ENCODE results near the gene C9orf72.

Gene C9orf72

GRCh38 chr9:27537756-27538155 is 35.5 kb downstream of the C9orf72 start:
- DNase-seq = no peak

DNA sequence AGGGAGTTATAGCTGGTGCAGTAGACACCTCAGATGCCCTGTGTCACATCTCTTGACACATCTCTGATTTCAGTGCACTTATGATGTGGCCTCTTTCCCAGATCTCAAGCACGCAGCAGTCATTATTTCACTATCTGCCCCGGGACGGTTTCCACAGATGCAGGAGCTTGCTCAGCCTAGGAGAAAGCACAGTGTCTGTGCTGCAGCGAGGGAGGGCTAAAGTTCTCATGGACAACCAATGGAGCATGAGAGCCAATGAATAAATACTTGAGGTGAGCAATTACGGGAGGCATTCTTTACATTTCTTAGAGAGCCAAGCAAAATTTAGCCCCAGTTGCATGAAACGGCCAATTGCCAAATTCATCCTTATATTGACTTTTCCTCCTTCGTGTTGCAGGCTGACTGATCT is 36.2 kb downstream of the C9orf72 start:
- DNase-seq = no peak

DNA sequence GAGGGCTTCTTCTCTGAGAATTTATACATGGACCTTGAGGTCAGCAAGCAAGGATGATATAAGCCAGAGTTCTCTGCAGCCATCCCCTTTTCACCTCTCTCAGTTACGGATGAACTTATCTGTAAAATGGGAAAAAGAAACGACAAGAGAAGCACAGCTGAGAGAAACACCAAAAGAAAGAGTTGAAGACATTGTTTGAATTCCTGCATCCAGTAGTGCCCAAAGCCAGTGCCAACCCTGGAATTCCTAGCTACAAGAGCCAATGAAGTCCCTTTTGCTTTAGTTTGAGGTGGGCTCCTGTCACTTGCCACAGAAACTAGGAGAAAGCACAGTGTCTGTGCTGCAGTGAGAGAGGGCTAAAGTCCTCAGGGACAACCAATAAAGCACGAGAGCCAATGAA is 37.1 kb downstream of the C9orf72 start:
- DNase-seq = no peak

- DNase-seq = no peak
Observed at GRCh38 chr9:27535701-27536118, 37.6 kb downstream of the C9orf72 start.

- no peak for DNase-seq
Observed at GRCh38 chr9:27534658-27535209, 38.5 kb downstream of the C9orf72 start.

DNA sequence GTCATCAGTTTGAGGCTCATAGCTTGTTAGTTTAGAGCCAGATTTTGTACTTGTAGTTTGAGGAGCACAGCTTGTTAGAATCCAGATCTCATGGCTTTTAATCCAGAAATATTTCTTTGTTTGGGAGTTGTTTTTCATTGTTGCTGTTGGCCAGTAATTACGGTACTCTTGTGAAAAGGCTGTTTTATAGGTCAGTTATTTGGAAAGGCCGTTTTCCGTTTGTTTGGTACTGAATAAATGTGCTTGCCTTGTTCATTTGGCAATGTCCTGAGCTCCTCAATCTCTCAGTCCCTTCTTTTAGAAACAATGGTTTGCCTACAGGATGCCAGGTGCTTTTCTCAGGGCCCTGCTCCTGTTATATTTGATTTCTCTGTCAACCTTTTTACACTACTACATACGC is 39.1 kb downstream of the C9orf72 start:
- DNase-seq = no peak

DNA sequence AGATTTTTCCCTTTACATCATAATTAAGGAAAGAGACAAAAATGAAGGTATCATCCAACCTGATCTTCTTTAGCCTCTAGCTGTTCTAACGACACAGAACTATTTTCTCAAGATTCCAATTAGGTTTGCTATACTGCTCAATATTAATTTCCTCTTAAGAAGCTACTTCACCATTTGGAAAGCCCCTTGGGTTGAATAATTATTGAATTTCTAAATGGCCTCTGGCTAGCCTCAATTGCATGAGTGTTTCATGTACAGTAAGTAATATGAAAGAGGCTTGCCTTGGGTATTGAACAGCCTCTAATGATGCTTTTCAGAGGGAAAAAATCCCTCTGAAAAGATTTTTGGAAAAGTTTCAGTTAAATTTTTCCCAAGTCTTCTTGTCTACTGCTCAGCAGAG is 40.0 kb downstream of the C9orf72 start:
- no peak for DNase-seq

GRCh38 chr9:27532046-27532445 is 41.2 kb downstream of the C9orf72 start:
- DNase-seq = no peak

DNA sequence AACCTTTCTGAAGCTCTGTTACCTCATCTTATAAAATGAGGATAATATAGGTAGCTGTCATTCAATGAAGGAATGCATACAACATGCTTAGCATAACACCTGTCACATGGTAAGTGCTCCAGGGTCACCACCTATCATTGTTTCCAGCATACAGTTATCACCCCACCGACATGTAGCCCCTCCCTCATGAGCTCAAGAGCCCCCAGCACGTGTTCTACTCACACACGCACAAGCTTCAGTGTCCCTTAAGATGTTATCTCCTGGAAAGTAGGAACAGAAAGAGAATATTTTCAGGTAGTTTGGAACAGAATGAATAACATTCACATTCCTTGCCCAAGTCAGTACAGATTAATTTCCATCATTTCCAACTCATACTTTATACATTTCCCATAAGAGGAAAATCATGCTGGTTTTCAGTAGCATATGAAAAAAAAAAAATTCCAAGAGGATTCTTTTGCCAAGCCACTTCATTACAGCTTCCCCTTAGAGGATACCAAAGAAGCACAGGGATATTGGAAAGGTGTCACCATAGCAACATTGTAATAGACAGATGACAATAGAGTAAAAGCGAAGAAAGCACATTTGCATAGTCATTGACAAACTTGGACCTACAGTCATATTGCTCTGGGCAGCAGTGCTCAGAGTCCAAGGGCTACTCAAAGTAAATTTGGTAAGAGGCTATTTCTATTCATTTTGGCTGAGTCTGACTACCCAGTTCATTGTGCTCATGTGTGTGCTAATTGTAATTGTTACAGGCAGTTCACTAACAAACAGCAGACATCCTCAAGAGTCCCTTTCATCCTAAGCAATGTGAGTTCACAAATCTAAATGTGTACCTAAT is 42.1 kb downstream of the C9orf72 start:
- DNase-seq = no peak

DNA sequence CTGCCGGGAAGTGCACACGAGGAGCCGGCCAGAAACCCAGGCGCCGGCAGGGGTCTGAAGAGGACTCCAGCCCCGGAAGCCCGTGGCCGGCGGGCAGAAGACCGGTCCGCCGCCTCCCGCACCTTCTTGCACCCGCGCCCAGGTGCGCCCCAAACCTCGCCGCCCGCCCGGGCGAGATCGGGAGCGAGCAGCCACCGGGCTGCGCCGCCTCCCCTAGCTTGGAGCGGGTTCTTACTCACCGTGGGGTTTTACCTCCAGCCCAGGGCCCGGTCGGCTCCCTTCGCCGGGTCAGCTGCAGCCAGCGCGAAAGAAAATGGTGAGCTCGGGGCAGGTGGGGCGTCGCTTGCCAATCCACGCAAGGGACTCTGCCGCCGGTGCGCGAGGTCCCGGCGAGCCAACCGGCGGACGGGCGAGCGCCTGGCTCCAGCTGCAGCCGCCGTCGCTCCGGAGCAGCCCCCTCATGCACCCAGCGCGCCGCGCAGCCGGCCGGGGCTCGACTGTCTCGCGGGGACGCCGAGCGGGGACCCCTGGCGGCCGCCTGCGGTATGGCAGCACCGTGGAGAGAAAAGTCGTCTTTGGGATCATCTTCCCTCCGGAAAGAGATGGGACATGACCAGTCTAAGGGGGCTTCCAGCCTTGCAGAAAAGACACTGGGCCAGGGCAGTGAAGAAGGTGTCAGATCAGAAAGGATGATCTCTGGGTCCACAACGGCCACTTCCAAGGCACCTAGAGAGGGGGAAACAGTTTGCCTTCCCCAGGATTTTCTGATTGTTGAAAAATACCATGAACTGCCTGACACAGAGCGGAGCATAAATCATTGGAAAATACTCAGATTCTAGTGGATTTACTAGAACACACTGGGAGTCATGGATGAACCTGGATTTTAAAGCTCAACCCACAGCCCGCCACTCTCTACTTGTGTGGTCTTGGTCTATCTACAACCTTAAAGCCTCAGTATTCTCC is 43.7 kb downstream of the C9orf72 start, which contains the start of gene MOB3B:
Gene MOB3B (minus strand): TSS at position 499 of the 963 bp plus-strand sequence. CDS start 74,264 bp downstream, outside the sequence.
- peak; percentile 82 for DNase-seq

DNA sequence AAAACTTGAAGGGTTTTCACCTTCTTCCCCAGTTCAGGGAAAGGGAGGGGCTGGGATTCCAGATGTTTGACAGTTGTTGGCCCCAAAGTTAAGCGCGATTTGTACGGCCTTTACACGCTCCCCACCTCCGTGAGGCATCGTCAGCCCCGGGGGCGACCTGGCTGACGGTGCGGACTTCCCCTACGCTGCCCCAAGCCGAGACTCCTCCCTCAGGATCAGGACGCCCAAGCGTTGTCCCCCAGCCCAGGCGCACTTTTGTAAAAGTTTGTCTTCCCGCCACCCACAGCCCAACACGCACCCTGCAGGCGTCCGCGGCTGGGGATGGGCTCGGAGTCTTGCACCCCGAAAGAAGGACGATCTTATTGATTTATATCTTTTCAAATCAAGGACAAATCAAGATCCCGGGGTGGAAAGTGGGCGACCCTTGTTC is 44.4 kb downstream of the C9orf72 start:
- peak; percentile 44 for DNase-seq

DNA sequence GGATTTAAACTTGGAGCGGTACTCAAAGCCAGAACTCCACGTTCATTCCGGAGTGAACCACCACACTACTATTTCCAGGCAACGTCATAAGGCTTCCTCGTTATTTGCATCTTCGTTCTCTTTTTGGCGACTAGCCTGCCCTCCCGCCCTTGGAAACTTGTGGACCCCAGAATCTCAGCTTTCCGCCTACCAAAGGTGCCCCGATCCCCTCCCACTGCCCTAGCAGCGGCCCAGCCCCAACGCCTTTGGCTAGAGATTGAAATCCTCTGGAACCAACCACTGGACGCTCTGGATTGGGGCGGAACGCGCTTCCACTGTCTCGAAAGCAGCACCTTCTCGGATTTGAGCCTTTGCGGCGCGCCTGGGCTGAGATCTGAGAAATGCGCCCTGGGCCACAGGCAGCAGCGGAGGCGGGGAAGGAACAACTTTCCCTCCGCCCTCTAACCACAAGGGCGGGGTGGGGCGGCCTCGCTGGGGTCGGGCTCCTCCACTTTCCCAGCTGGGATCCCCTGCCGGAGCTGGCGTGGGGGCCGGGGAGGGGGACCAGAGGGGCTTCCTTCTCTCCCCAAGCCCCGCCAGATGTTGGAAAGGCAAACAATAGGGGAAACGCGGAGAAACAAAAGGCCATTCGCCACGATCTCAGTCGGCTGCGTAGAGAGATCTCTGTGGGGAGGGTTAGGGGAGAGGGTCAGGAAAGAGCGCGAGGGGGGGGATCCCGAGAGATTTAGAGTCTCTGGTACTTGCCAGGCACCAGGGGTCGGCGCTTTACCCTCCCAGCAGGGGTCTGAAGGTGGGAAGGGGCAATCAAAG is 45.0 kb downstream of the C9orf72 start:
- peak; percentile 62 for DNase-seq

- DNase-seq = no peak
Observed at GRCh38 chr9:27527702-27528075, 45.6 kb downstream of the C9orf72 start.

DNA sequence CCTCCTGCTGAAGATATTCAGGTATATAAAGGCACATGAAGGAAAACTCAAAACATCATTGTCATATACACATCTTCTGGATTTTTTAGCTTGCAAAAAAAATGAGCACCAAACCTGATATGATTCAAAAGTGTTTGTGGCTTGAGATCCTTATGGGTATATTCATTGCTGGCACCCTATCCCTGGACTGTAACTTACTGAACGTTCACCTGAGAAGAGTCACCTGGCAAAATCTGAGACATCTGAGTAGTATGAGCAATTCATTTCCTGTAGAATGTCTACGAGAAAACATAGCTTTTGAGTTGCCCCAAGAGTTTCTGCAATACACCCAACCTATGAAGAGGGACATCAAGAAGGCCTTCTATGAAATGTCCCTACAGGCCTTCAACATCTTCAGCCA is 49.0 kb downstream of the C9orf72 start, which contains the start of gene IFNK:
Gene IFNK (plus strand): TSS at position 55 of the 400 bp plus-strand sequence. CDS start 47 bp downstream, at position 102.
- DNase-seq = no peak

DNA sequence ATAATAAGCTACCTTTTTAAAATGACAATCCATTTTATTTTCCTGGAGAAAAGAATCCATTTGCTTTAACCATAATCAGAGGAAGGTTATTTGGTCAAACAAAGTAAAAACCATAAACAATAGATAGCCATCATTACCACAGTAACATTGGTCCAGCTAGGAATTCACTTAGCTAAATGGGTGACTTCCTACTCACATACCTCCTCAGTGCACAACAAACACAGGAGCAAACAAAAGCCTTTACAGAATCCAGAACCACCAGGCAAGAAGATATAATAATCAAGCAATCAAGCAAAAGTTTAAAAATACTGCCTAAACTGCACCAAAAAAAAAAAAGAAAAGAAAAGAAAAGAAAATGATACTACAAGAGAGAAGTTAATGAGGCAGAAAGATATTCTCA is 50.1 kb downstream of the C9orf72 start:
- DNase-seq = no peak

- no peak for DNase-seq
Observed at GRCh38 chr9:27520986-27521385, 52.3 kb downstream of the C9orf72 start.

DNA sequence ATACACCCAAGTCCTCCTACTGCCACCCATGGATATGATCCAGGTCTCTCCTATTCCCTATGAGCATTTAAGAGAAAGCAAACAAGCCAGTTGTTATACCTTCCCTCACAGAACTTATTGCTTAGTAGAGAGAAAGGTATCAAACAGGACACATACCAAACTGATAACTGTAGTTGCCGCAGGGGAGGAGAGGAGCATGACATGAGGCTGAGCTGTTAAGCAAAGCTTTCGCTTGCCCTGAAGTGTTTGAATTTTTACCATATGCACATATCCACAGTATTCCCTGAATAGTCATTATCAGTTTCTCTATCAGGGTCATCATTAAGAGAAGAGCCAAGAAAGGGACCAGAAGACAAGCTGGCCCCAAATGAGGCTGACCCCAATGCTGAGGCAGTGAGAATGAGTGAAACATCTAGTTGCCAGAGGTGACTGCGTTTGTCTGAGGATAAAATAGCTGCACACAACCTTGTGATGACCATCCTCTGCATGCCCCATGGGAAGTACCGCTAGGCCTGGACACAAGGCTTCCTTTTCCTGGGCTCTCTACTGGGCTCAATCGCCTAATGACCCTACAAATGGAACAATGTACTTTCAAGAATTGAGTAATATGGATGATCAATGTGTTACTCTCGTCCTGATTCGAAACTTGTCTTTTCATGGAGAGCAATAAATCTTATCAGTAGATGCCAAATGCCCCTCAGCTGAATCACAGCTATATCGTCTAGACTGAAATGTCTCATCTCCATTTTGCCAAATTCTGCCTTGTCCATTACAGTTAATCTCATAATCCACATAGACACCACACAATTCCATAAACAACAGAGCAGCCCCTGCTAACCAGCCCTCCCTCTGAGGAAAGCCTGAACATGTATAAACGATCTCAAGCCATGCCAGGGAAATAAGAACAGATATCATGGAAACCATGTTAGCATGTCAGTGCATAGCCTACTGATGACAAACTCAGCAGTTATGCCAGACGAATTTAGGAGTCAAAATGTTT is 53.5 kb downstream of the C9orf72 start:
- no peak for DNase-seq

DNA sequence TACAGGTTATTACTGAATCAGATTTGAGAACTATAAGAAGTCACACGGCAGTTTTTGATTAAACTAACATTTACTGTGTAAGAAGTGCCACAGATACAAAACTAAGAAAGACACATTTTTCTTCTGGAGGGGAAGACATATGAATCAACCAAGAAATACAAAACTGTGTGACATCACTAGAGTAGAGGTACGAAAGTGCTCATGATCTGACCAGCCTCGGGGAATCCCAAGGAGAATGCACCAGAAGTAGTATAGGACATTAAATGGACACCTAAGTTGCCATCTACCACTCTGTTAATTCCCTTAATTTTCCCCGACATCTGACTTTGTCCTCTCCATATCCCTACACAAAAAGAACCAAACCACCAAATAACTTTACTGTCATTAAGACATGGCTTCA is 54.5 kb downstream of the C9orf72 start:
- no peak for DNase-seq

GRCh38 chr9:27518006-27518405 is 55.3 kb downstream of the C9orf72 start:
- no peak for DNase-seq

GRCh38 chr9:27514551-27514950 is 58.7 kb downstream of the C9orf72 start:
- no peak for DNase-seq

DNA sequence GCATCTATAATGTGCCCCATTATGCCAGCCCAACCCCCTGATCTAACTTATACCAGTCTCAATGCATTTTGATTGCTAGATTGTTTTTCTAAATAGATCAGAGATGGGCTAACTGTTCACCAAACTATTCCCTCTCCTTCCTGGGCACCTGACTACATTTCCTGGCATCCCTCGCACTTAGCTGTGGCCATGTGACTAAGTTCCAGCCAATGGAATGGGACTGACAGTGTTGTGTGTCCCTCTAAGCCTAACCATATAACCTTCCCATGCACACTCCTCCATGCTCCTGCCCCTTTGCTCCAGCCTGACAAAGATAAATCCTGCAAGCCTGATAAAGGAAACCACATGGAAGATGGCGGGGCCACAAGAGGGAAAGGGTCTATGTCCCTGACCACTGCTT is 61.5 kb downstream of the C9orf72 start:
- no peak for DNase-seq
